Aorta (tissue), 5 donors: ENCODE data around the gene CDX4. TPM values are rescaled to one million over a fixed set of nuclear protein-coding genes. Genes with fewer than 3 reads are reported as not detected.

Source experiments
- ATAC-seq: fragments of 200-7000 bp; cut with Tn5 transposase; one replicate; pipeline ENCODE4 v1.9.1; 2022; ENCODE audit warnings: moderate library complexity; ENCODE audit not compliant: low FRiP score
- DNase-seq, 2 donors: peaks; one replicate each; pipeline ENCODE4 v3.0.0-alpha.2; 2020
- H3K27ac ChIP-seq, 2 donors: one replicate each; pipeline ENCODE4 v1.5.1; 2013; ENCODE audit warnings: low read length in 2 of 2, mild to moderate bottlenecking in 2 of 2, moderate library complexity in 2 of 2, control low read depth in 1 of 2, inconsistent platforms in 1 of 2, low read depth in 1 of 2
- H3K27me3 ChIP-seq, 2 donors: one replicate each; pipeline ENCODE4 v1.6.1; 2013; ENCODE audit warnings: control low read depth in 1 of 2, low read length in 1 of 2, mild to moderate bottlenecking in 1 of 2, moderate library complexity in 1 of 2; ENCODE audit not compliant: insufficient read depth in 2 of 2, control insufficient read depth in 1 of 2
- H3K36me3 ChIP-seq, 2 donors: one replicate each; pipeline ENCODE4 v1.6.1; 2013; ENCODE audit warnings: control low read depth in 1 of 2, low read length in 1 of 2, mild to moderate bottlenecking in 1 of 2; ENCODE audit not compliant: insufficient read depth in 2 of 2, control insufficient read depth in 1 of 2
- H3K4me1 ChIP-seq, 2 donors: one replicate each; pipeline ENCODE4 v1.6.1; 2013; ENCODE audit warnings: low read length in 2 of 2, control low read depth in 1 of 2, mild to moderate bottlenecking in 1 of 2, moderate library complexity in 1 of 2; ENCODE audit not compliant: insufficient read depth in 2 of 2, control insufficient read depth in 1 of 2
- H3K4me3 ChIP-seq, 2 donors: one replicate each; pipeline ENCODE4 v1.5.1; 2013; ENCODE audit warnings: low read length in 2 of 2, control low read depth in 1 of 2, mild to moderate bottlenecking in 1 of 2
- H3K9me3 ChIP-seq: one replicate; pipeline ENCODE4 v1.6.1; 2013; ENCODE audit warnings: mild to moderate bottlenecking, low read length; ENCODE audit not compliant: control insufficient read depth
- WGBS, 2 donors: extraction: QIAGEN DNeasy Blood & Tissue Kit; methylation state at CpG; one replicate each; pipeline ENCODE4 v1.1.7; 2013; 5-methylcytosine and 5-hydroxymethylcytosine counted together
- intact Hi-C, 2 donors: fragments of 100-400 bp; cut with DNase I; formaldehyde crosslinking; loops; one replicate each; pipeline versions ENCODE4 v1.14.2 to v1.15.0; 2022
- long read RNA-seq, 2 donors: library from polyadenylated mRNA; unstranded; transcript quantifications; one replicate each; pipeline ENCODE4 v2.0.0, GENCODE V29; 2020 to 2021
- polyA plus RNA-seq, 2 donors: library from polyadenylated mRNA; stranded (reverse); fragments of 200-250 nt; gene quantifications; one replicate each; pipeline ENCODE4 v1.2.3, GENCODE V29; 2013
- total RNA-seq, 2 donors: library from RNA; stranded (reverse); fragmentation: NEBNext Ultra II Directional; extraction: Animal tissue kit (Norgen Biotek cat#: 25700); gene quantifications; one replicate each; pipeline ENCODE4 v1.2.1, GENCODE V29; 2021
- donor health status: healthy with polysubstance abuse.
- donor health status: Bipolar disorder and iron deficiency.
- donor health status: DM: no; HTN: no; CAD: no.
- donor health status: DM: no; HTN: no; CAD: no.
- donor health status: DM: yes; HTN: yes; CAD: no.

Gene CDX4, protein sequence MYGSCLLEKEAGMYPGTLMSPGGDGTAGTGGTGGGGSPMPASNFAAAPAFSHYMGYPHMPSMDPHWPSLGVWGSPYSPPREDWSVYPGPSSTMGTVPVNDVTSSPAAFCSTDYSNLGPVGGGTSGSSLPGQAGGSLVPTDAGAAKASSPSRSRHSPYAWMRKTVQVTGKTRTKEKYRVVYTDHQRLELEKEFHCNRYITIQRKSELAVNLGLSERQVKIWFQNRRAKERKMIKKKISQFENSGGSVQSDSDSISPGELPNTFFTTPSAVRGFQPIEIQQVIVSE
- total RNA-seq = not detected
- polyA plus RNA-seq = not detected
- long read RNA-seq, donor 1 = 0 reads
- long read RNA-seq, donor 2 = 0 reads

DNA sequence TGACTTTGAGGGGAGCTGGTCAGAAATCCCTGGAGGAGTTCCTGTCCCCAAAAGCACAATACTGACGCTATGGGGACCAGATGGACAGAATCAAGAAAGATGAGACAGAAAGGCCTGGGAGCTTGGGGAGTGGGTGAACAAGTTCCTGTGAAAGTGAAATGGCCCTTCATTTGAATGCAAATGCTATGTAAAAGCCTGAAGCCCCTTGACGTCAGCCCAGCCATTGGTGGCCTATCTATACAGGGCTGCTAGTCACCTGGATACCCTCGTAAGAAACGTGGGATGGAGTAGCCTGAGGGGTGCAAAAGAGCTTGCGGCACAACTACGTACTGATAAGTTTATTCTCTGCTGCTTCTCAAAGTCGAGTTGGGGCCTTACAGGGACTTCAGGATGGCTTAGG, at the start of gene CDX4:
TSS of gene CDX4 (plus strand) at position 223 of the 400 bp plus-strand sequence. CDS start 201 bp downstream, outside the sequence.
- Histone ChIP-seq H3K27ac (no peak within 1 kb of the TSS), H3K9me3 (no peaks in the 10 kb centered on the region), H3K4me1 (no peaks in the 10 kb centered on the region), H3K4me3 (no peak within 1 kb of the TSS), H3K36me3 (no peaks in the 10 kb centered on the region), H3K27me3 (no peaks in the 10 kb centered on the region)
- WGBS, 2 donors = 43 to 47% methylated on average over 7 of the region's 7 CpGs
- DNase-seq (no peak), ATAC-seq (no peak)
- intact Hi-C loops = no loop called here

DNA sequence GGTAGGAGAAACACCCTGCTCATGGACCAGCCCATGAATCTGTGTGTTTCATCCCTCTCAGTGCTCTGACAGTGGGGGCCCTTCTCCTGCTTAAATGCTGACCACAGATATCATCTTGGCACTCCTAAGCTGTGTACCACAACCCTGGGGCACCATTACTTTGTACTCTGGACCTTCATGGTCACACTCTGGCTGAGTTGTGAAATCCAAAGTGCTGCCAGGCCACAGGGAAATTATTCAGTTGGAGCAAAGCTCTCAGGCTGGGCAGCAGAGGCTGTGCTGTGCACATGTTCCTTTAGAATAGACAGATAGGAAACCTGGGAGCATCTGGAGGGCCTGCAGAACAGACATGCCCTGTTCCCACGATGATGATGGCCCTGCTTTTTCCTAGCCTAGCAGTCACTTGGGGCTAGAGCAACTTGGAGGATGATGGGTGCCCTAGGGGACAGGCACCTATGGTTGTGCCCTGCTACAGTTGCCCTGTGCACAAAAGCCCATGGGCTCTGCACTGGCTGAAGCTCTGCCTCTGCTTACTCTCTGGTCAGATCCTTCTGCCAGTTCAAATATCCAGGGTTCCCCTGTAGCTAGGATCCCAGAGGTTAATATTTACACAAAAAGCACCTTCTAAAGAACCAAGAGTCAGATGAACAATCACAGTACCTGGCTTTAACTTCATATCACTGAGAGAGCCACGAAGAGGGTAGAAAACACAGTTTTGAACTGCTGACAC, 48.5 kb upstream of the CDX4 start:
- no peaks in the 10 kb centered on the region for H3K4me1 ChIP-seq
- ATAC-seq (no peak), DNase-seq (no peak)
- H3K4me3 ChIP-seq = no peak overlapping the region
- H3K27ac ChIP-seq = no peak overlapping the region
- no peaks in the 10 kb centered on the region for H3K36me3 ChIP-seq
- no peaks in the 10 kb centered on the region for H3K27me3 ChIP-seq
- intact Hi-C loops = no loop called here
- no peaks in the 10 kb centered on the region for H3K9me3 ChIP-seq
- 31 to 61% methylated on average over 2 of the region's 2 CpGs for WGBS, 2 donors

DNA sequence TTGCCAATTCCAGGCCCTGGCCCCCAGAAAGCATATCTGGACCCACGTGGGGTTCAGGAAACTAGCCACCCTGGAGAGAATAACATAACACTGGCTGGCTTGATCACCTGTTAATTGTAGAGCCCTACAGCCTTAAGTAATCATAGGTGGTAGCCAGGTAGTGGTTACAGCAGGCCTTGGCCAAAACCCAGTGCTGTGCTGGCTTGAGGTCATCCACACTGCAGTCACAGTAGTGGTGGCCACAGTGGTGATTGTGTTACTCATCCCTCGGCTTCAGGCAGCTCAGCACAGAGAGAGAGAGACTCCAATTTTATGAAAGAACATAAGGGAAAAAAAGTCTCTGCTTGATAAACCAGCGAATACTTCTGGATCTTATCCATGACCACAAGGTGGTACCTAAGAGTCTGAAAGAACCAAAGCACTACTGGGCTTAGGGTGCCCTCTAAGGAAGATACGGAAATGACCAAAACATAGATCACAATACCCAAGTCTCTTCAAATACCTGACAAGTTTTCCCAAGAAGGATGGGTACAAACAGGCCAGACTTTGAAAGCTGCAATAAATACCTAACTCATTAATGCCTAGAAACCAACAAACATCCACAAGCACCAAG, 46.6 kb upstream of the CDX4 start:
- intact Hi-C loops = no loop called here
- ATAC-seq (no peak), DNase-seq (no peak)
- Histone ChIP-seq H3K4me1 (no peaks in the 10 kb centered on the region), H3K36me3 (no peaks in the 10 kb centered on the region), H3K27me3 (no peaks in the 10 kb centered on the region), H3K9me3 (no peaks in the 10 kb centered on the region), H3K27ac (no peak overlapping the region), H3K4me3 (no peak overlapping the region)
- 50 to 76% methylated on average over 4 of the region's 4 CpGs for WGBS, 2 donors

DNA sequence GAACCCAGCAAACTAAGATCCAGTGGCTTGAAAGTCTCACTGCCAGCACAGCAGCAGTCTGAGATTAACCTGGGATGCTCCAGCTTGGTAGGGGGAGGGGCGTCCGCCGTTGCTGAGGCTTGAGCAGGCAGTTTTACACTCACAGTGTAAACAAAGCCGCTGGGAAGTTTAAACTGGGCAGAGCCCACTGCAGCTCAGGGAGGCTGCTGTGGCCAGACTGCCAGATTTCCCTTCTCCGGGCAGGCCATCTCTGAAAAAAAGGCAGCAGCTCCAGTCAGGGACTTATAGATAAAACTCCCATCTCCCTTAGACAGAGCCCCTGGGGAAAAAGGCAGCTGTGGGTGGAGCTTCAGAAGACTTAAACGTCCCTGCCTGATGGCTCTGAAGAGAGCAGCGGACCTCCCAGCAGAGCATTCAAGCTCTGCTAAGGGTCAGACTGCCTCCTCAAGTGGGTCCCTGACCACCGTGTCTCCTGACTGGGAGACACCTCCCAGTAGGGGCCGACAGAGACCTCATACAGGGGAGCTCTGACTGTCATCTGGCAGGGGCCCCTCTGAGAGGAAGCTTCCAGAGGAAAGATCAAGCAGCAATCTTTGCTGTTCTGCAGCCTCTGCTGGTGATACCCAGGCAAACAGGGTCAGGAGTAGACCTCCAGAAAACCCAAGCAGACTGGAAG, 45.1 kb upstream of the CDX4 start:
- DNase-seq = no peak
- H3K27ac ChIP-seq = no peak overlapping the region
- no peaks in the 10 kb centered on the region for H3K4me1 ChIP-seq
- H3K4me3 ChIP-seq = no peak overlapping the region
- no peak for ATAC-seq
- no peaks in the 10 kb centered on the region for H3K27me3 ChIP-seq
- intact Hi-C loops = no loop called here
- H3K9me3 ChIP-seq = no peaks in the 10 kb centered on the region
- H3K36me3 ChIP-seq = no peaks in the 10 kb centered on the region
- WGBS, 2 donors = 9 to 29% methylated on average over 8 to 9 of the region's 9 CpGs

DNA sequence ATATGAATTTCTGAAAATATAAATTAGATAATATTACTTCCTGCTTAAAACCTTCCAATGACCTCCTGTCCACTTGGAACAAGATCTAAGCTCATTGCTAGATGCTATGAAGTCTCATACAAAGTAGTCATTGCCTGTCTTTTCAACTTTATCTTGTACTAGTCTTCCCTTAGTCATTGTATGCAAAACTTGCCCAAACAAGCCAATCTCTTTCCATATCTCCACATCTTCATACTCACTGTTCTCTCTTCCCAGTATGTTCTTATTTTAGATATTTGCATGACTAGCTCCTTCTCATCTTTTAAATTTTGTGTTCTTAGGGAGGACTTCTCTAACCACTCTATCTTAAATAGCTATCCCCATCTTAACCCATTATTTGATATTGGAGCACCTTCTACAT, 33.9 kb upstream of the CDX4 start:
- intact Hi-C loops = no loop called here
- no peak for ATAC-seq
- Histone ChIP-seq H3K4me1 (no peaks in the 10 kb centered on the region), H3K4me3 (no peak overlapping the region), H3K27me3 (no peaks in the 10 kb centered on the region), H3K36me3 (no peaks in the 10 kb centered on the region), H3K27ac (no peak overlapping the region), H3K9me3 (peaks cover 2% of the 10 kb centered on the region)
- no peak for DNase-seq

DNA sequence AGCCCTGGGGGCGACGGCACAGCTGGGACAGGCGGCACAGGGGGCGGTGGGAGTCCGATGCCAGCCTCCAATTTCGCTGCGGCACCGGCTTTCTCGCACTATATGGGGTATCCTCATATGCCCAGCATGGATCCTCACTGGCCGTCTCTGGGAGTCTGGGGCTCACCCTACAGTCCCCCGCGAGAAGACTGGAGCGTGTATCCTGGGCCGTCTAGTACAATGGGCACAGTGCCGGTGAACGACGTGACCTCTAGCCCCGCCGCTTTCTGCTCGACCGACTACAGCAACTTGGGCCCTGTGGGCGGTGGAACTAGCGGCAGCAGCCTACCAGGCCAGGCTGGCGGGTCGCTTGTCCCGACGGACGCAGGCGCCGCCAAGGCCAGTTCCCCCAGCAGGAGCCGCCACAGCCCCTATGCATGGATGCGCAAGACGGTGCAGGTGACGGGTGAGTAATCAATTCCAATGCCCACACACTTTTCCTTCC, 500 bp downstream of the CDX4 start:
- WGBS, 2 donors = 18 to 28% methylated on average over 33 to 34 of the region's 34 CpGs
- ATAC-seq (peak; percentile 33), DNase-seq (peak in 1 of 2 donors; percentile 63)
- no peaks in the 10 kb centered on the region for H3K4me1 ChIP-seq
- no peaks in the 10 kb centered on the region for H3K27me3 ChIP-seq
- H3K27ac ChIP-seq = no peak overlapping the region
- no peaks in the 10 kb centered on the region for H3K36me3 ChIP-seq
- H3K4me3 ChIP-seq = no peak overlapping the region
- intact Hi-C loops = no loop called here
- no peaks in the 10 kb centered on the region for H3K9me3 ChIP-seq

DNA sequence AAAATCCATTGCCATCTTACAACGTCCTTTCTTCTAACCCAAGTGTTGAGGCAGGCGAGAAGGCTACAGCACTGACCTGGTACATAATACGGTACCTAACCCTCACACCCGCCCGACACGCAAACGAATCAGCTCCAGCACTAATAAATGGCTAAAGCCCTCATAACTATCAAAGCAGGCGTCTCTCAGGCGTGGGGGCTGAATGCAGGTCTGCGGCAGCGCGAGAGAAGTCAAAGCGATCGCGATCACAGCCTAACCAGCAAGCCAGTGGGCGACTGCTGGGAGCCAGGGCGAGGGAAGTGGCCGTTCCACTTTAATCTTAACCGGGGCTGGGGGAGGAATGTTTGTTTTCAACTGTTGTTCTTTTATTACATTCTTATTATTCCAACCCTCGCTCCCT, 1.5 kb downstream of the CDX4 start:
- Histone ChIP-seq H3K27ac (no peak overlapping the region), H3K9me3 (no peaks in the 10 kb centered on the region), H3K27me3 (no peaks in the 10 kb centered on the region), H3K4me3 (no peak overlapping the region), H3K4me1 (no peaks in the 10 kb centered on the region), H3K36me3 (no peaks in the 10 kb centered on the region)
- DNase-seq (no peak), ATAC-seq (no peak)
- 6 to 25% methylated on average over 20 of the region's 20 CpGs for WGBS, 2 donors
- intact Hi-C loops = no loop called here

DNA sequence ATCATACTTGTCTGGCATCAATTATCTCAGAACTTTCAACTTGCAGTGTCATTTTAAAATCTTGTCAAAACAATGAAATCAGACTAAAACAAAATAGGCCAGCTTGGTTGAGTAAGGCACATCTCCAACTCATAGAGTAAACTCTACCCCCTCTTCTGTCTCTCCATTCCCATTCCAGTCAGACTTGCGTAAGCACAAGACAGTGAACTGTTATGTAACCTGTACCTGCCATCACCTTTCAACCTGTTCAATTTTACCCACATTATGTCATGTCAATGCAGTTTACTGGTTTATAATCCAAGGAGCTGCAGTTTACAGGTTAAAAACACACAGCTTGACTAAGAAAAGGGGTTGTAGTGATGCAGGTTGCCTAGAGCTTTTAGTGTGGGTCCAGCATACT, 8.3 kb downstream of the CDX4 start:
- DNase-seq = no peak
- H3K4me3 ChIP-seq = no peak overlapping the region
- H3K27me3 ChIP-seq = no peaks in the 10 kb centered on the region
- no peak overlapping the region for H3K27ac ChIP-seq
- intact Hi-C loops = no loop called here
- H3K4me1 ChIP-seq = no peaks in the 10 kb centered on the region
- 0 to 3% methylated on average over 1 of the region's 1 CpG for WGBS, 2 donors
- no peak for ATAC-seq
- no peaks in the 10 kb centered on the region for H3K9me3 ChIP-seq
- no peaks in the 10 kb centered on the region for H3K36me3 ChIP-seq
